ENCODE measurements around the gene EXOC6B.
"Not testable (repeated sequence)": the region's sequence is repeated elsewhere in the genome, so short reads cannot be mapped to it uniquely, and the experiment has no call there.

GRCh38 chr2:72484622-72485021 is 341.2 kb downstream of the EXOC6B start:
- TF ChIP-seq, protein P1, sequence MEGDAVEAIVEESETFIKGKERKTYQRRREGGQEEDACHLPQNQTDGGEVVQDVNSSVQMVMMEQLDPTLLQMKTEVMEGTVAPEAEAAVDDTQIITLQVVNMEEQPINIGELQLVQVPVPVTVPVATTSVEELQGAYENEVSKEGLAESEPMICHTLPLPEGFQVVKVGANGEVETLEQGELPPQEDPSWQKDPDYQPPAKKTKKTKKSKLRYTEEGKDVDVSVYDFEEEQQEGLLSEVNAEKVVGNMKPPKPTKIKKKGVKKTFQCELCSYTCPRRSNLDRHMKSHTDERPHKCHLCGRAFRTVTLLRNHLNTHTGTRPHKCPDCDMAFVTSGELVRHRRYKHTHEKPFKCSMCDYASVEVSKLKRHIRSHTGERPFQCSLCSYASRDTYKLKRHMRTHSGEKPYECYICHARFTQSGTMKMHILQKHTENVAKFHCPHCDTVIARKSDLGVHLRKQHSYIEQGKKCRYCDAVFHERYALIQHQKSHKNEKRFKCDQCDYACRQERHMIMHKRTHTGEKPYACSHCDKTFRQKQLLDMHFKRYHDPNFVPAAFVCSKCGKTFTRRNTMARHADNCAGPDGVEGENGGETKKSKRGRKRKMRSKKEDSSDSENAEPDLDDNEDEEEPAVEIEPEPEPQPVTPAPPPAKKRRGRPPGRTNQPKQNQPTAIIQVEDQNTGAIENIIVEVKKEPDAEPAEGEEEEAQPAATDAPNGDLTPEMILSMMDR (IDR thresholded peaks at IDR 0.05) = not testable (repeated sequence)
- TF ChIP-seq POLR2A (IDR thresholded peaks at IDR 0.05) = not testable (repeated sequence)

All from body of pancreas (tissue), 4 donors.